MCF 10A (cell line): ENCODE measurements around the gene SOX13. TPM values are rescaled to one million over a fixed set of nuclear protein-coding genes. Genes with fewer than 3 reads are reported as not detected.

Experiments
- BruUV-seq: library from RNA; stranded (reverse); fragments of 400-500 nt; replicated peaks from 2 replicates; lab custom pipeline; 2021; lab: Mats Ljungman, UMichigan
- CTCF ChIA-PET: fragments of 300-600 bp; sonication (Branson Sonifier 250); formaldehyde crosslinking; extraction: SDS; loops from one replicate; lab custom pipeline; 2021; ENCODE audit warnings: antibody characterized with exemption, inconsistent platforms; lab: Yijun Ruan, JAX
- POLR2A ChIA-PET: fragments of 300-600, 350-650 bp; sonication (Branson Sonifier 250); formaldehyde crosslinking; extraction: SDS; loops from one replicate; lab custom pipeline; 2020; ENCODE audit warnings: antibody characterized with exemption, inconsistent platforms; lab: Yijun Ruan, JAX
- DNase-seq: peaks from one replicate; pipeline ENCODE4 v3.0.0-alpha.2; 2018; ENCODE audit not compliant: unreplicated experiment
- H3K27ac Mint-ChIP-seq: one replicate; pipeline ENCODE4 v1.8.0; 2022; ENCODE audit warnings: mild to moderate bottlenecking, low read depth, mixed read lengths; ENCODE audit not compliant: unreplicated experiment
- H3K27me3 Mint-ChIP-seq: one replicate; pipeline ENCODE4 v1.8.0; 2022; ENCODE audit warnings: mixed read lengths; ENCODE audit not compliant: insufficient read depth, unreplicated experiment
- H3K36me3 Mint-ChIP-seq: one replicate; pipeline ENCODE4 v1.8.0; 2022; ENCODE audit warnings: mild to moderate bottlenecking, moderate library complexity, mixed read lengths; ENCODE audit not compliant: insufficient read depth, unreplicated experiment
- H3K4me1 Mint-ChIP-seq: one replicate; pipeline ENCODE4 v1.8.0; 2022; ENCODE audit warnings: mixed read lengths; ENCODE audit not compliant: insufficient read depth, unreplicated experiment
- H3K4me3 Mint-ChIP-seq: one replicate; pipeline ENCODE4 v1.8.0; 2022; ENCODE audit warnings: mild to moderate bottlenecking, moderate library complexity, mixed read lengths; ENCODE audit not compliant: unreplicated experiment
- H3K9me3 Mint-ChIP-seq: one replicate; pipeline ENCODE4 v1.8.0; 2022; ENCODE audit warnings: mixed read lengths; ENCODE audit not compliant: unreplicated experiment
- CTCF ChIP-seq: fragments of 200-600 bp; IDR thresholded peaks from one replicate; pipeline ENCODE4 v1.8.0; 2022; ENCODE audit warnings: antibody characterized with exemption, mild to moderate bottlenecking; ENCODE audit not compliant: unreplicated experiment
- intact Hi-C: fragments of 100-400 bp; cut with micrococcal nuclease; formaldehyde crosslinking; loops from 2 replicates; pipeline ENCODE4 v1.14.1; 2022
- total RNA-seq: library from RNA; stranded (reverse); gene quantifications from 2 replicates; pipeline ENCODE4 v1.2.3, GENCODE V29; 2022

The SOX13 gene
- total RNA-seq, 1 experiment from 2014 or later = 32.8 TPM

DNA sequence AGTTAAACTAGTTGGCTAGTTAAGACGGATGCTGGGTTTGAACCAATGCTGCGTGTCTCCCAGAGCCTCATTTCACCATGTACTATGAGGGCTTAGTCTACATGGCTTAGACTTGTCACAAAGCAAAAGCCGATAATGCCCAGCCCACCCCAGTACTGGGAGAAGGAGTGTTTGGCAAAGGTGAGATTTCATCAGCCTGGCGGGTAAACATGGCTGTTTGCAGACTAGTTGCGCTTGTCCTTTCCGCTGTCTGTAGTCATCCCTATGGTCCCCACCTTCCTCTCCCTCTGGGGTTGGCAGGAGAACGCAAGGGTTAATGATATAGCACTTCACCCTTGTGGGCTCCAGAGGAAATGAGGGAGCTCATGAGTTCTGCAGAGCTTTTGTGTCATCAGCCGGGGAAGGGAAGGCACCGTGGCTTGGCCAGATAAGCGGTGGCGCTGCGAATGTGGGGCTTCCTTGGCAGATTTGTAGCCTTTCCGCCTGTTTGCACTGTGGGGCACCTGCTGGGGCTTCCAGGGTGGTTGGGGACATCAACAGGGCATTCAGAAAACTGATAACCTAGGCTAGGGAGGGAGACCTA is 29.2 kb downstream of the SOX13 start:
- no peaks in the 10 kb centered on the region for H3K9me3 Mint-ChIP-seq
- no peaks in the 10 kb centered on the region for H3K27me3 Mint-ChIP-seq
- peaks cover 27% of the 10 kb centered on the region for H3K4me1 Mint-ChIP-seq
- ChIA-PET CTCF (interaction anchor here (1.0 kb wide), 1 partner anchor 27 kb away, joined by 4 read pairs; no protein-coding TSS in a partner anchor), POLR2A (interaction anchor here (0.6 kb wide), 1 partner anchor 28 kb away, joined by 6 read pairs; no protein-coding TSS in a partner anchor)
- intact Hi-C loops = no loop called here
- H3K4me3 Mint-ChIP-seq = no peak overlapping the region
- TF ChIP-seq CTCF = no peak
- DNase-seq = no peak
- H3K27ac Mint-ChIP-seq = no peak overlapping the region
- no TSS peak for BruUV-seq
- H3K36me3 Mint-ChIP-seq = peaks cover 5% of the 10 kb centered on the region

DNA sequence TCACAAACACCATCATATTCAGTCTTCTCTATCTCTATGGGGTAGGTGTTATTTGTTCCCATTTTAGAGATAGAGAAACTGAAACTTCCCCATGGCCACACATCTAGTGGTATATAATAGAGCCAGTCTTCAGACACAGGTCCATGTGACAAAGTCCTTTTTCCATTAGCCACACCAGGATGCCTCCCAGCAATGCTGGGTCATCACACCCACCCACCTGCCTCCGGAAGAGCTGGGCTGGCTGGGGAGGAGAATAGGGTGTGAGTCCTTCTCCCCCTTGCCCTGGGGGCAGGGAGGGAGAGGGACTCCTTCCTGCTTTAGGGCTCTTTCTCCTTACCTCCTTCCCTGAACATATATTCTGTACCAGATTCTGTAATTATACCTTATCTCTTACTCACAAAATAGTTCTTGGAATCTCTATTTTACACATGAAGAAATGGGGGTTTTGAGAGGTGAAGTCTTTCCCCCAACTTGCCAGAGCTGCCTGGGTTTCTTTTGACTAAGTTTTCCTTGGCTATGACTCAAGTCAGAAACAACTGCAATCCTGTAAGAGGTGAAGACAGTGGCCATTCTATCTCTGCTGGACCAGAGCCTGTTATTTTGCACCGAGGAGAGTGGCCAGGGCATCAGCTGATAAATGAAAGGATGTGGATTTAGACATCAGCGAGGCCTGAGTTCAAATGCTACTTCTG is 30.0 kb downstream of the SOX13 start:
- DNase-seq = peak; percentile 79
- Mint-ChIP-seq H3K4me3 (no peak overlapping the region), H3K36me3 (peaks cover 5% of the 10 kb centered on the region), H3K27ac (peak overlapping the region; percentile 68), H3K9me3 (no peaks in the 10 kb centered on the region), H3K4me1 (peaks cover 27% of the 10 kb centered on the region), H3K27me3 (no peaks in the 10 kb centered on the region)
- ChIA-PET CTCF (interaction anchor here (0.7 to 1.0 kb wide), 2 partner anchors 27 to 222 kb away, joined by 3 to 4 read pairs; no protein-coding TSS in a partner anchor), POLR2A (interaction anchor here (0.7 kb wide), 1 partner anchor 206 kb away, joined by 3 read pairs; no protein-coding TSS in a partner anchor)
- BruUV-seq = no TSS peak
- intact Hi-C loops = no loop called here
- no peak for TF ChIP-seq CTCF

- peak overlapping the region; percentile 68 for H3K27ac Mint-ChIP-seq
- POLR2A ChIA-PET = interaction anchor here (0.7 kb wide), 1 partner anchor 205 kb away, joined by 3 read pairs; no protein-coding TSS in a partner anchor
- no peak overlapping the region for H3K4me3 Mint-ChIP-seq
- intact Hi-C loops = no loop called here
- BruUV-seq = no TSS peak
- no peaks in the 10 kb centered on the region for H3K27me3 Mint-ChIP-seq
- H3K9me3 Mint-ChIP-seq = no peaks in the 10 kb centered on the region
- TF ChIP-seq CTCF = no peak
- no peak for DNase-seq
- peaks cover 5% of the 10 kb centered on the region for H3K36me3 Mint-ChIP-seq
- peaks cover 27% of the 10 kb centered on the region for H3K4me1 Mint-ChIP-seq
- CTCF ChIA-PET = interaction anchor here (0.7 to 1.0 kb wide), 2 partner anchors 26 to 223 kb away, joined by 3 to 4 read pairs; no protein-coding TSS in a partner anchor
These were observed 30.5 kb downstream of the SOX13 start for GRCh38 chr1:204103431-204103741.
